ENCODE measurements around the gene BGN.
A peak's percentile ranks its signal among the peaks of the same experiment; 100 is the strongest.

Gene BGN

GRCh38 chrX:153533091-153533490, 38.3 kb downstream of the BGN start:
- no peak for DNase-seq

GRCh38 chrX:153537080-153537479, 42.3 kb downstream of the BGN start:
- DNase-seq: no peak

- no peak for DNase-seq
Observed at GRCh38 chrX:153537526-153538295, 42.9 kb downstream of the BGN start.

- DNase-seq: no peak
Observed at GRCh38 chrX:153538424-153538823, 43.6 kb downstream of the BGN start.

GRCh38 chrX:153539171-153539978, 44.6 kb downstream of the BGN start:
- DNase-seq: peak; percentile 39

- DNase-seq: no peak
Observed at GRCh38 chrX:153539979-153540358, 45.2 kb downstream of the BGN start.

GRCh38 chrX:153544727-153545126, 49.9 kb downstream of the BGN start:
- no peak for DNase-seq

- no peak for DNase-seq
Observed at GRCh38 chrX:153546386-153546785, 51.6 kb downstream of the BGN start.

GRCh38 chrX:153547195-153547594, 52.4 kb downstream of the BGN start:
- DNase-seq: no peak

- DNase-seq: no peak
Observed at GRCh38 chrX:153549231-153549630, 54.5 kb downstream of the BGN start.

- DNase-seq: no peak
Observed at GRCh38 chrX:153549807-153550206, 55.0 kb downstream of the BGN start.

GRCh38 chrX:153551135-153551534, 56.4 kb downstream of the BGN start:
- DNase-seq: peak; percentile 23

GRCh38 chrX:153554519-153555167, 59.9 kb downstream of the BGN start:
- DNase-seq: peak; percentile 25

- DNase-seq: no peak
Observed at GRCh38 chrX:153556767-153557166, 62.0 kb downstream of the BGN start.

- no peak for DNase-seq
Observed at GRCh38 chrX:153557618-153558355, 63.0 kb downstream of the BGN start.

Data from fibroblast of skin of abdomen (primary cell).